Measurements from ENCODE around the gene LHFPL5. TPM values are rescaled to one million over a fixed set of nuclear protein-coding genes. Genes with fewer than 3 reads are reported as not detected.

LHFPL5 gene
- total RNA-seq, 2 experiments from 2014 or later, result not detected

DNA sequence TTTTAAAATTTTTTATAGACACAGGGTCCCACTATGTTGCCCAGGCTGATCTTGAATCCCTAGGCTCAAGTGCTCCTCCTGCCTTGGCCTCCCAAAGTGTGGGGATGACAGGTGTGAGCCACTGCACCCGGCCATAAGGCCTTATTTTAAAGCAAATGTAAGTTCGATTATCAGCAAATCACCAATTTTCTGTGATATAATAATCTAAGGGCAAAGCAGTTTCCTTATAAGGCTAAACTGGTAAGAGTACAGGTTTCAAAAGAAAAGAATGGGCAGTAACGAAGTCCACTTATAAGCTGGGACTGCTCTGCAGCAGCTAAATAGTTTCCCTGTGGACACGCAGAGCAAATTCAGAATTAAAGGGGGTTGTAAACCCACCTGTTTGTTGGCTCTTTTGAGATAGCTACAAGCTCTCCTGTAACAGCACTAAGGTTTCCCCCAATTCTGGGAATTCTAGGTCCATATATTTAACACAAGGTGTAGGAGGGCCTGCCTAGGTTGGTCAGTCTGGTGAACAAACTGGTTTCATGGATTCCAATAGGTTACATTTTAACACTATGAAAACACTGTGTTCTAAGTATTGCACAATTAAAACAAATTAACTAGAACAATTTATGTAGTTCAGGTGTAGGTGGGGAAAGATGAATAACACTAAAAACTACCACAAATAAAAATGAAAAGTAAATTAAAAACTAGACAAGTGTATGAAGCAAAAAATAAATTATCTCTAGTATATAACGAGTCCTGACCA is 26.3 kb downstream of the LHFPL5 start:
- ChIA-PET CTCF (no interaction called here), POLR2A (no interaction called here)
- intact Hi-C loops (cut with micrococcal nuclease), result no loop called here
- Mint-ChIP-seq H3K36me3 (ENCODE audit: low read depth) (peaks cover 17% of the 10 kb centered on the region), H3K4me3 (no peak overlapping the region), H3K27me3 (peaks cover 2% of the 10 kb centered on the region), H3K9me3 (no peaks in the 10 kb centered on the region), H3K27ac (no peak overlapping the region), H3K4me1 (ENCODE audit: low read depth) (no peaks in the 10 kb centered on the region)
- ATAC-seq (no peak), DNase-seq (no peak)
- no peak for TF ChIP-seq CTCF (IDR thresholded peaks at IDR 0.05)

- H3K9me3 Mint-ChIP-seq, result no peaks in the 10 kb centered on the region
- no peak overlapping the region for H3K27ac Mint-ChIP-seq
- ChIA-PET POLR2A (no interaction called here), CTCF (no interaction called here)
- DNase-seq (no peak), ATAC-seq (no peak)
- peaks cover 28% of the 10 kb centered on the region for H3K36me3 Mint-ChIP-seq (ENCODE audit: low read depth)
- no peak for TF ChIP-seq CTCF (IDR thresholded peaks at IDR 0.05)
- intact Hi-C loops (cut with micrococcal nuclease), result no loop called here
- no peaks in the 10 kb centered on the region for H3K4me1 Mint-ChIP-seq (ENCODE audit: low read depth)
- H3K4me3 Mint-ChIP-seq, result no peak overlapping the region
- H3K27me3 Mint-ChIP-seq, result no peaks in the 10 kb centered on the region
Observed at GRCh38 chr6:35833536-35833935, 28.4 kb downstream of the LHFPL5 start.

DNA sequence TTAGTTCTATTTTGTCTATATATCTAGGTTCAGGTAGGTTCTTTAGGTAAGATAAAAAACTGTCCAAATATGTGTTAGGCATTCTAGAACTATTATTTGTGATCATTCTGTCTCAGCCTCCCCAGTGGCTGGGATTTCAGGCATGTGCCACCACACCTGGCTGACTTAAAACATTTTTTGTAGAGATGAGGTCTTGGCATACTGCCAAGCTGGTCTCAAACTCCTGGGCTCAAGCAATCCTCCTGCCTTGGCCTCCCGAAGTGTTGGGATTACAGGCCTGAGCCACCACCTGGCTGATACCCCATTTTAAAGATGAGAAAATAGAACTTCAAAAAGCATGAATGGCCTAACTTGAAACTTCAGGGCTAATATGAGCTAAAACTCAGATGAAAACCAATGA is 33.9 kb downstream of the LHFPL5 start:
- Mint-ChIP-seq H3K27ac (no peak overlapping the region), H3K36me3 (ENCODE audit: low read depth) (peaks cover 43% of the 10 kb centered on the region), H3K9me3 (no peaks in the 10 kb centered on the region), H3K4me3 (no peak overlapping the region), H3K4me1 (ENCODE audit: low read depth) (no peaks in the 10 kb centered on the region), H3K27me3 (no peaks in the 10 kb centered on the region)
- CTCF ChIA-PET, result no interaction called here
- TF ChIP-seq CTCF (IDR thresholded peaks at IDR 0.05), result no peak
- DNase-seq (no peak), ATAC-seq (no peak)
- POLR2A ChIA-PET, result no interaction called here
- intact Hi-C loops (cut with micrococcal nuclease), result no loop called here

- Mint-ChIP-seq H3K27ac (no peak overlapping the region), H3K9me3 (no peaks in the 10 kb centered on the region), H3K27me3 (no peaks in the 10 kb centered on the region), H3K4me1 (ENCODE audit: low read depth) (no peaks in the 10 kb centered on the region), H3K4me3 (no peak overlapping the region), H3K36me3 (ENCODE audit: low read depth) (peaks cover 51% of the 10 kb centered on the region)
- ATAC-seq (no peak), DNase-seq (no peak)
- no peak for TF ChIP-seq CTCF (IDR thresholded peaks at IDR 0.05)
- ChIA-PET CTCF (interaction anchor here (0.9 kb wide), 1 partner anchor 8 kb away, joined by 3 read pairs; no protein-coding TSS in a partner anchor), POLR2A (no interaction called here)
- intact Hi-C loops (cut with micrococcal nuclease), result no loop called here
Observed at GRCh38 chr6:35842381-35842780, 37.2 kb downstream of the LHFPL5 start.

GRCh38 chr6:35844290-35844689 is 39.1 kb downstream of the LHFPL5 start:
- POLR2A ChIA-PET, result no interaction called here
- ATAC-seq (no peak), DNase-seq (no peak)
- intact Hi-C loops (cut with micrococcal nuclease), result no loop called here
- H3K36me3 Mint-ChIP-seq (ENCODE audit: low read depth), result peaks cover 58% of the 10 kb centered on the region
- H3K27ac Mint-ChIP-seq, result no peak overlapping the region
- no peaks in the 10 kb centered on the region for H3K27me3 Mint-ChIP-seq
- H3K4me1 Mint-ChIP-seq (ENCODE audit: low read depth), result no peaks in the 10 kb centered on the region
- peaks cover 3% of the 10 kb centered on the region for H3K9me3 Mint-ChIP-seq
- CTCF ChIA-PET, result no interaction called here
- H3K4me3 Mint-ChIP-seq, result no peak overlapping the region
- TF ChIP-seq CTCF (IDR thresholded peaks at IDR 0.05), result no peak

Data from activated CD8-positive, alpha-beta T cell treated with anti-CD3 and anti-CD28 coated beads for 36 hours (primary cell).